Activated naive CD4-positive, alpha-beta T cell treated with anti-CD3 and anti-CD28 coated beads for 36 hours (primary cell): ENCODE measurements around the gene TXNDC15. TPM values are rescaled to one million over a fixed set of nuclear protein-coding genes. Genes with fewer than 3 reads are reported as not detected.
A peak's percentile ranks its signal among the peaks of the same experiment; 100 is the strongest.
"Not testable (repeated sequence)": the region's sequence is repeated elsewhere in the genome, so short reads cannot be mapped to it uniquely, and the experiment has no call there.

Experiments
- CTCF ChIA-PET: fragments of 350-600 bp; sonication (Branson Sonifier 250); formaldehyde crosslinking; loops from one replicate; lab custom pipeline; 2021; ENCODE audit warnings: antibody characterized with exemption; lab: Charles Lee
- DNase-seq: peaks from one replicate; pipeline ENCODE4 v3.0.0-alpha.2; 2020
- H3K27ac Mint-ChIP-seq: one replicate; pipeline ENCODE4 v1.8.0; 2021; ENCODE audit warnings: mild to moderate bottlenecking, mixed read lengths
- H3K27me3 Mint-ChIP-seq: one replicate; pipeline ENCODE4 v1.8.0; 2021; ENCODE audit warnings: low read depth, mixed read lengths
- H3K36me3 Mint-ChIP-seq: one replicate; pipeline ENCODE4 v1.8.0; 2021; ENCODE audit warnings: low read depth, mixed read lengths
- H3K4me1 Mint-ChIP-seq: one replicate; pipeline ENCODE4 v1.8.0; 2021; ENCODE audit warnings: low read depth, mixed read lengths
- H3K4me3 Mint-ChIP-seq: one replicate; pipeline ENCODE4 v1.8.0; 2021; ENCODE audit warnings: mild to moderate bottlenecking, moderate library complexity, mixed read lengths
- H3K9me3 Mint-ChIP-seq: one replicate; pipeline ENCODE4 v1.8.0; 2021; ENCODE audit warnings: mixed read lengths
- intact Hi-C: fragments of 100-400 bp; cut with micrococcal nuclease; formaldehyde crosslinking; loops from one replicate; pipeline ENCODE4 v1.15.1; 2023
- total RNA-seq, 2 experiments: library from RNA; stranded (reverse); gene quantifications; one replicate each; pipeline ENCODE4 v1.2.3, GENCODE V29; 2021

TXNDC15 gene
- total RNA-seq, 2 experiments from 2014 or later = 19.8 to 20.9 TPM

- Mint-ChIP-seq H3K36me3 (peaks cover 3% of the 10 kb centered on the region), H3K4me3 (no peak overlapping the region), H3K27me3 (no peaks in the 10 kb centered on the region), H3K27ac (no peak overlapping the region), H3K4me1 (peaks cover 38% of the 10 kb centered on the region), H3K9me3 (no peaks in the 10 kb centered on the region)
- intact Hi-C loops = no loop called here
- DNase-seq = no peak
- CTCF ChIA-PET = interaction anchor here (1.0 kb wide), 1 partner anchor 22 kb away, joined by 4 read pairs; no protein-coding TSS in a partner anchor
These were observed 5.3 kb downstream of the TXNDC15 start for GRCh38 chr5:134879456-134879855.

GRCh38 chr5:134880937-134881336, 6.8 kb downstream of the TXNDC15 start:
- H3K9me3 Mint-ChIP-seq, H3K27ac Mint-ChIP-seq, H3K36me3 Mint-ChIP-seq, DNase-seq, intact Hi-C loops, H3K4me3 Mint-ChIP-seq, H3K27me3 Mint-ChIP-seq: not testable (repeated sequence)
- CTCF ChIA-PET = interaction anchor here (0.5 to 0.9 kb wide), 2 partner anchors 21 to 167 kb away, joined by 3 to 4 read pairs; no protein-coding TSS in a partner anchor
- peaks cover 35% of the 10 kb centered on the region for H3K4me1 Mint-ChIP-seq

GRCh38 chr5:134881711-134882110, 7.5 kb downstream of the TXNDC15 start:
- H3K27ac Mint-ChIP-seq, CTCF ChIA-PET, intact Hi-C loops, H3K4me3 Mint-ChIP-seq, DNase-seq, H3K9me3 Mint-ChIP-seq, H3K36me3 Mint-ChIP-seq, H3K27me3 Mint-ChIP-seq: not testable (repeated sequence)
- H3K4me1 Mint-ChIP-seq = peaks cover 27% of the 10 kb centered on the region

- DNase-seq = no peak
- intact Hi-C loops = no loop called here
- Mint-ChIP-seq H3K36me3 (peaks cover 16% of the 10 kb centered on the region), H3K4me1 (no peaks in the 10 kb centered on the region), H3K27me3 (no peaks in the 10 kb centered on the region), H3K9me3 (no peaks in the 10 kb centered on the region), H3K27ac (peak overlapping the region; percentile 8), H3K4me3 (no peak overlapping the region)
- CTCF ChIA-PET = no interaction called here
These were observed 13.5 kb downstream of the TXNDC15 start for GRCh38 chr5:134887593-134888159.

GRCh38 chr5:134889335-134889734, 15.2 kb downstream of the TXNDC15 start:
- H3K4me1 Mint-ChIP-seq = no peaks in the 10 kb centered on the region
- DNase-seq = no peak
- H3K4me3 Mint-ChIP-seq = no peak overlapping the region
- H3K9me3 Mint-ChIP-seq = no peaks in the 10 kb centered on the region
- peaks cover 19% of the 10 kb centered on the region for H3K36me3 Mint-ChIP-seq
- H3K27me3 Mint-ChIP-seq = no peaks in the 10 kb centered on the region
- intact Hi-C loops = no loop called here
- H3K27ac Mint-ChIP-seq = no peak overlapping the region
- CTCF ChIA-PET = no interaction called here

- H3K27ac Mint-ChIP-seq = no peak overlapping the region
- peaks cover 19% of the 10 kb centered on the region for H3K36me3 Mint-ChIP-seq
- H3K4me1 Mint-ChIP-seq = no peaks in the 10 kb centered on the region
- CTCF ChIA-PET = interaction anchor here (0.8 kb wide), 1 partner anchor 9 kb away, joined by 4 read pairs; no protein-coding TSS in a partner anchor
- intact Hi-C loops = no loop called here
- H3K4me3 Mint-ChIP-seq = no peak overlapping the region
- H3K9me3 Mint-ChIP-seq = no peaks in the 10 kb centered on the region
- H3K27me3 Mint-ChIP-seq = no peaks in the 10 kb centered on the region
- no peak for DNase-seq
These were observed 17.3 kb downstream of the TXNDC15 start for GRCh38 chr5:134891473-134891872.

GRCh38 chr5:134892282-134892681, 18.1 kb downstream of the TXNDC15 start:
- peaks cover 19% of the 10 kb centered on the region for H3K36me3 Mint-ChIP-seq
- no peaks in the 10 kb centered on the region for H3K9me3 Mint-ChIP-seq
- no peaks in the 10 kb centered on the region for H3K4me1 Mint-ChIP-seq
- H3K27me3 Mint-ChIP-seq = no peaks in the 10 kb centered on the region
- no peak overlapping the region for H3K27ac Mint-ChIP-seq
- DNase-seq = no peak
- CTCF ChIA-PET = no interaction called here
- H3K4me3 Mint-ChIP-seq = no peak overlapping the region
- intact Hi-C loops = no loop called here

- no peak for DNase-seq
- Mint-ChIP-seq H3K4me1 (no peaks in the 10 kb centered on the region), H3K27me3 (no peaks in the 10 kb centered on the region), H3K4me3 (no peak overlapping the region), H3K36me3 (peaks cover 17% of the 10 kb centered on the region), H3K27ac (no peak overlapping the region), H3K9me3 (no peaks in the 10 kb centered on the region)
- CTCF ChIA-PET = no interaction called here
- intact Hi-C loops = no loop called here
These were observed 18.8 kb downstream of the TXNDC15 start for GRCh38 chr5:134892926-134893325.

- intact Hi-C loops = no loop called here
- CTCF ChIA-PET = no interaction called here
- Mint-ChIP-seq H3K36me3 (peaks cover 12% of the 10 kb centered on the region), H3K9me3 (no peaks in the 10 kb centered on the region), H3K4me3 (no peak overlapping the region), H3K4me1 (no peaks in the 10 kb centered on the region), H3K27ac (no peak overlapping the region), H3K27me3 (no peaks in the 10 kb centered on the region)
- DNase-seq = no peak
These were observed 19.8 kb downstream of the TXNDC15 start for GRCh38 chr5:134893748-134894505.

- intact Hi-C loops = loop anchor here (10.0 kb wide), 1 partner anchor 677 kb away; the partner anchor contains the start of gene PPP2CA
- H3K27ac Mint-ChIP-seq = peak overlapping the region; percentile 18
- peaks cover 17% of the 10 kb centered on the region for H3K4me1 Mint-ChIP-seq
- no peaks in the 10 kb centered on the region for H3K9me3 Mint-ChIP-seq
- H3K36me3 Mint-ChIP-seq = peaks cover 6% of the 10 kb centered on the region
- DNase-seq = peak; percentile 14
- CTCF ChIA-PET = interaction anchor here (0.8 to 2.0 kb wide), 5 partner anchors 17 to 164 kb away, joined by 3 to 9 read pairs (median 3); partner anchors contain the start of gene CAMLG
- no peak overlapping the region for H3K4me3 Mint-ChIP-seq
- H3K27me3 Mint-ChIP-seq = no peaks in the 10 kb centered on the region
These were observed 28.1 kb downstream of the TXNDC15 start for GRCh38 chr5:134902071-134902801.

- Mint-ChIP-seq H3K27ac (peak within 1 kb of the TSS; percentile 99), H3K4me3 (peak within 1 kb of the TSS; percentile 98), H3K36me3 (peaks cover 6% of the 10 kb centered on the region), H3K27me3 (no peaks in the 10 kb centered on the region), H3K4me1 (peaks cover 17% of the 10 kb centered on the region), H3K9me3 (no peaks in the 10 kb centered on the region)
- intact Hi-C loops = loop anchor here (1.0 to 10.0 kb wide), 16 partner anchors 16 to 727 kb away; partner anchors contain the start of genes C5orf24, CAMLG, DDX46 and JADE2
- CTCF ChIA-PET = interaction anchor here (0.6 to 3.1 kb wide), 27 partner anchors 9 to 755 kb away, joined by 3 to 16 read pairs (median 5); partner anchors contain the start of genes C5orf24, CAMLG, DDX46 and TXNDC15
- DNase-seq = peak; percentile 95
These were observed 30.6 kb downstream of the TXNDC15 start, which contains the start of gene PCBD2 for GRCh38 chr5:134904610-134905245. PCBD2 (plus strand) TSS chr5:134905131; CDS start chr5:134905140, 9 bp downstream.
